ENCODE measurements around the gene ATOSB. TPM values are rescaled to one million over a fixed set of nuclear protein-coding genes. Genes with fewer than 3 reads are reported as not detected.

ATOSB gene
- 1 to 10 TPM; 2.3 to 6.6 TPM for total RNA-seq

- no peaks in the 10 kb centered on the region for H3K36me3 ChIP-seq (replicated peaks in 1 of 2; ENCODE audit: insufficient read depth in 1 of 2, low read depth in 2 of 2)
- peak within 1 kb of the TSS; percentile 60 to 87 (median 84) for H3K27ac ChIP-seq
- ATAC-seq (peak; percentile 76), DNase-seq (peak; percentile 96 to 98 (median 98))
- WGBS, 2 donors: 1% methylated on average over 33 to 54 of the region's 54 CpGs
- intact Hi-C loops (cut with DNase I): loop anchor here (5.0 kb wide), 2 partner anchors 146 to 361 kb away; no protein-coding TSS in a partner anchor
- H3K27me3 ChIP-seq: no peaks in the 10 kb centered on the region
- TF ChIP-seq POLR2A (IDR thresholded peaks at IDR 0.05) (peak; percentile 31 to 73 (median 61)), CTCF (IDR thresholded peaks at IDR 0.05) (peak in 1 of 7 experiments; percentile 8)
- H3K4me1 ChIP-seq: peaks cover 37% of the 10 kb centered on the region
- H3K9me3 ChIP-seq: no peaks in the 10 kb centered on the region
- H3K4me3 ChIP-seq: peak within 1 kb of the TSS; percentile 26 to 70
Measured at GRCh38 chr9:35115680-35116538, at the start of gene ATOSB. ATOSB (minus strand) TSS chr9:35115862; CDS start chr9:35108274, 7,588 bp downstream.

DNA sequence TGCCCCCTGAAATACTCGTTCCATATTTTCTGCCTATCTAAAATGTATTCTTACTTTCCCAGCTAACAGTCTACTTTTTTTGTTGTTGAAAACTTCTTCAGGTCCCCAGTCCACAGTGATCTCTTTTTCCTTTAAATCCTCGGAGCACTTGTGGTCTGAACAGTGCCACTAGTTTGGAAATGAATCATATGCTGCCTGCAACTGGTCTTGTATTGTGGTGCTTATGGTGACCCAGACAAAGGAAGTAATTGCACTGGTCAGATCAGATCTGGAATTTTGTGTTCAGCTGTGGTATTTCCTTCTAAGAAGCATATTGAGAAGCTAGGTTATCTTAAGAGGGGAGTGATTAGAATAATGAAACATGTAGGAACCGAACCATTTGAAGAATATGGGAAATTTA, 49.0 kb upstream of the ATOSB start:
- no peak overlapping the region for H3K27ac ChIP-seq
- TF ChIP-seq POLR2A (IDR thresholded peaks at IDR 0.05): no peak
- TF ChIP-seq CTCF (IDR thresholded peaks at IDR 0.05): no peak
- 70 to 81% methylated on average over 3 of the region's 3 CpGs for WGBS, 2 donors
- no peak for ATAC-seq
- no peaks in the 10 kb centered on the region for H3K36me3 ChIP-seq (replicated peaks in 1 of 2; ENCODE audit: insufficient read depth in 1 of 2, low read depth in 2 of 2)
- no peaks in the 10 kb centered on the region for H3K27me3 ChIP-seq
- H3K4me3 ChIP-seq: no peak overlapping the region
- intact Hi-C loops (cut with DNase I): no loop called here
- no peaks in the 10 kb centered on the region for H3K9me3 ChIP-seq
- H3K4me1 ChIP-seq: peaks cover 34% of the 10 kb centered on the region
- DNase-seq: no peak

DNA sequence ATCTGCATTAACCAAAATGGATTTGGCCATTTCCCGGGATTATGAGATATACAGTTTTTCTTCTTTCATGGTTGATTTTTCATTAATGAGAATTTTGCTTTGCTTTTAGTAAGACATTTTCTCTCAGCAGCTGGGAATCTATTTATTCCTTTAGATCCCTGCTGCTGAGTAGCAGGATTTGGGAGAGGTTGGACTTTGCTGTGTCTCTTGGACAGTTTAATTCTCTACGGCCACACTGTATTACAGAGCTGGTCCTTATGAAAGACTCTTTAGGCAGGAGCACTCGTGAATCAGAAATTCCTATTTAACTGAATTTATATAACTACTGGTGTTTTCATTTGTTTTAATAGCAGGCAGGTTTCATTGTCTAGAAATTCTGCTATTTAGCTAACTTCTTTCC, 47.8 kb upstream of the ATOSB start:
- ATAC-seq (no peak), DNase-seq (no peak)
- H3K27ac ChIP-seq: peak overlapping the region in 3 of 4 donors; percentile 91 to 98 (median 94)
- no peaks in the 10 kb centered on the region for H3K9me3 ChIP-seq
- WGBS, 2 donors: 24 to 31% methylated on average over 3 of the region's 3 CpGs
- no peaks in the 10 kb centered on the region for H3K27me3 ChIP-seq
- no peaks in the 10 kb centered on the region for H3K36me3 ChIP-seq (replicated peaks in 1 of 2; ENCODE audit: insufficient read depth in 1 of 2, low read depth in 2 of 2)
- intact Hi-C loops (cut with DNase I): no loop called here
- peaks cover 23% of the 10 kb centered on the region for H3K4me1 ChIP-seq
- no peak overlapping the region for H3K4me3 ChIP-seq
- TF ChIP-seq CTCF (IDR thresholded peaks at IDR 0.05) (no peak), POLR2A (IDR thresholded peaks at IDR 0.05) (no peak)

GRCh38 chr9:35162605-35163315, 47.1 kb upstream of the ATOSB start:
- peak overlapping the region; percentile 54 to 80 for H3K4me3 ChIP-seq
- H3K27ac ChIP-seq: peak overlapping the region; percentile 91 to 98 (median 94)
- no peaks in the 10 kb centered on the region for H3K9me3 ChIP-seq
- no peak for DNase-seq
- no peaks in the 10 kb centered on the region for H3K27me3 ChIP-seq
- no peak for ATAC-seq
- H3K4me1 ChIP-seq: peaks cover 23% of the 10 kb centered on the region
- no peaks in the 10 kb centered on the region for H3K36me3 ChIP-seq (replicated peaks in 1 of 2; ENCODE audit: insufficient read depth in 1 of 2, low read depth in 2 of 2)
- intact Hi-C loops (cut with DNase I): no loop called here
- no peak for TF ChIP-seq CTCF (IDR thresholded peaks at IDR 0.05)
- TF ChIP-seq POLR2A (IDR thresholded peaks at IDR 0.05): no peak
- WGBS, 2 donors: 4 to 8% methylated on average over 11 of the region's 11 CpGs
